ENCODE data around the gene ARRDC3. TPM values are rescaled to one million over a fixed set of nuclear protein-coding genes. Genes with fewer than 3 reads are reported as not detected.

Gene ARRDC3
- total and polyA plus RNA-seq, 2 experiments from 2014 or later = 53.7 to 114 TPM

- Histone ChIP-seq H3K4me3 (no peak overlapping the region), H4K20me1 (ENCODE audit: insufficient read depth, poor library complexity, severe bottlenecking) (peaks cover 13% of the 10 kb centered on the region), H3K9me2 (replicated peaks; ENCODE audit: insufficient read depth) (no peaks in the 10 kb centered on the region), H3K79me2 (peaks cover 28% of the 10 kb centered on the region), H3K36me3 (replicated peaks; ENCODE audit: insufficient read depth, low read depth) (peaks cover 5% of the 10 kb centered on the region), H3K4me2 (no peak overlapping the region), H2AFZ (no peak overlapping the region), H3K27me3 (no peaks in the 10 kb centered on the region), H3K27ac (no peak overlapping the region), H3K4me1 (ENCODE audit: insufficient read depth) (no peaks in the 10 kb centered on the region), H3K9me3 (ENCODE audit: low read depth) (no peaks in the 10 kb centered on the region)
- DNase-seq (ENCODE audit: low spot score) = no peak
- 73% methylated on average over 1 of the region's 1 CpG for WGBS (ENCODE audit: low lambda C conversion rate, missing lambda C conversion rate)
- TF ChIP-seq CTCF (IDR thresholded peaks at IDR 0.05; ENCODE audit: poor library complexity) = no peak
- no peak for TF ChIP-seq EZH2 (IDR thresholded peaks at IDR 0.05; ENCODE audit: borderline replicate concordance)
- TF ChIP-seq EZH2phosphoT487 (IDR thresholded peaks at IDR 0.05; ENCODE audit: low read depth, severe bottlenecking, unreplicated experiment) = no peak
These were observed 10.1 kb downstream of the ARRDC3 start for GRCh38 chr5:91373006-91373405.

GRCh38 chr5:91369480-91369879 lies 13.6 kb downstream of the ARRDC3 start:
- Histone ChIP-seq H3K4me1 (ENCODE audit: insufficient read depth) (no peaks in the 10 kb centered on the region), H3K27ac (no peak overlapping the region), H3K4me2 (no peak overlapping the region), H3K9me3 (ENCODE audit: low read depth) (no peaks in the 10 kb centered on the region), H4K20me1 (ENCODE audit: insufficient read depth, poor library complexity, severe bottlenecking) (peaks cover 13% of the 10 kb centered on the region), H3K36me3 (replicated peaks; ENCODE audit: insufficient read depth, low read depth) (peaks cover 5% of the 10 kb centered on the region), H3K27me3 (no peaks in the 10 kb centered on the region), H3K9me2 (replicated peaks; ENCODE audit: insufficient read depth) (no peaks in the 10 kb centered on the region), H2AFZ (no peak overlapping the region), H3K79me2 (peaks cover 8% of the 10 kb centered on the region), H3K4me3 (no peak overlapping the region)
- TF ChIP-seq EZH2 (IDR thresholded peaks at IDR 0.05; ENCODE audit: borderline replicate concordance) (no peak), CTCF (IDR thresholded peaks at IDR 0.05; ENCODE audit: poor library complexity) (no peak), EZH2phosphoT487 (IDR thresholded peaks at IDR 0.05; ENCODE audit: low read depth, severe bottlenecking, unreplicated experiment) (no peak)
- DNase-seq (ENCODE audit: low spot score) = no peak
- 84% methylated on average over 1 of the region's 1 CpG for WGBS (ENCODE audit: low lambda C conversion rate, missing lambda C conversion rate)

- H3K27ac ChIP-seq = no peak overlapping the region
- H3K4me1 ChIP-seq (ENCODE audit: insufficient read depth) = no peaks in the 10 kb centered on the region
- H3K9me3 ChIP-seq (ENCODE audit: low read depth) = no peaks in the 10 kb centered on the region
- H2AFZ ChIP-seq = no peak overlapping the region
- DNase-seq (ENCODE audit: low spot score) = no peak
- H3K27me3 ChIP-seq = no peaks in the 10 kb centered on the region
- H3K4me3 ChIP-seq = no peak overlapping the region
- 97% methylated on average over 8 of the region's 8 CpGs for WGBS (ENCODE audit: low lambda C conversion rate, missing lambda C conversion rate)
- peaks cover 13% of the 10 kb centered on the region for H4K20me1 ChIP-seq (ENCODE audit: insufficient read depth, poor library complexity, severe bottlenecking)
- TF ChIP-seq CTCF (IDR thresholded peaks at IDR 0.05; ENCODE audit: poor library complexity) (no peak), EZH2 (IDR thresholded peaks at IDR 0.05; ENCODE audit: borderline replicate concordance) (no peak), EZH2phosphoT487 (IDR thresholded peaks at IDR 0.05; ENCODE audit: low read depth, severe bottlenecking, unreplicated experiment) (no peak)
- H3K79me2 ChIP-seq = peaks cover 8% of the 10 kb centered on the region
- H3K36me3 ChIP-seq (replicated peaks; ENCODE audit: insufficient read depth, low read depth) = no peaks in the 10 kb centered on the region
- H3K9me2 ChIP-seq (replicated peaks; ENCODE audit: insufficient read depth) = no peaks in the 10 kb centered on the region
- H3K4me2 ChIP-seq = no peak overlapping the region
These were observed 15.0 kb downstream of the ARRDC3 start for GRCh38 chr5:91367908-91368648.
